GM19035 (cell line): ENCODE results near the gene GID8.

Experiments
- ATAC-seq: cut with Tn5 transposase; IDR thresholded peaks from one replicate; pipeline ENCODE4 v1.9.1; 2021; ENCODE audit not compliant: unreplicated experiment

GID8 gene

GRCh38 chr20:62902926-62903615 lies 34.9 kb upstream of the GID8 start:
- ATAC-seq: no peak

- ATAC-seq: no peak
Observed at GRCh38 chr20:62905536-62906117, 32.3 kb upstream of the GID8 start.

GRCh38 chr20:62906209-62906608 lies 31.7 kb upstream of the GID8 start:
- ATAC-seq: no peak

- no peak for ATAC-seq
Observed at GRCh38 chr20:62906647-62907375, 31.1 kb upstream of the GID8 start.

- ATAC-seq: no peak
Observed at GRCh38 chr20:62907384-62908317, 30.3 kb upstream of the GID8 start.

- no peak for ATAC-seq
Observed at GRCh38 chr20:62908971-62909791, 28.8 kb upstream of the GID8 start.

GRCh38 chr20:62910217-62910766 lies 27.7 kb upstream of the GID8 start:
- no peak for ATAC-seq

GRCh38 chr20:62910777-62911497 lies 27.0 kb upstream of the GID8 start:
- no peak for ATAC-seq

- ATAC-seq: no peak
Observed at GRCh38 chr20:62911701-62912280, 26.2 kb upstream of the GID8 start.

GRCh38 chr20:62913043-62913630 lies 24.8 kb upstream of the GID8 start:
- ATAC-seq: no peak

- no peak for ATAC-seq
Observed at GRCh38 chr20:62914436-62914835, 23.5 kb upstream of the GID8 start.

- no peak for ATAC-seq
Observed at GRCh38 chr20:62914970-62915457, 22.9 kb upstream of the GID8 start.

GRCh38 chr20:62916703-62917476 lies 21.1 kb upstream of the GID8 start:
- no peak for ATAC-seq

GRCh38 chr20:62917720-62918119 lies 20.2 kb upstream of the GID8 start:
- no peak for ATAC-seq

GRCh38 chr20:62918147-62918546 lies 19.8 kb upstream of the GID8 start:
- no peak for ATAC-seq

- no peak for ATAC-seq
Observed at GRCh38 chr20:62918831-62919230, 19.1 kb upstream of the GID8 start.

- no peak for ATAC-seq
Observed at GRCh38 chr20:62920039-62920645, 17.8 kb upstream of the GID8 start.
